ENCODE data around the gene NYNRIN.
"Not testable (repeated sequence)": the region's sequence is repeated elsewhere in the genome, so short reads cannot be mapped to it uniquely, and the experiment has no call there.

Gene NYNRIN

GRCh38 chr14:24432259-24433131, 33.7 kb downstream of the NYNRIN start:
- no peak for DNase-seq

- no peak for DNase-seq
Observed at GRCh38 chr14:24434036-24434435, 35.2 kb downstream of the NYNRIN start.

GRCh38 chr14:24434676-24435075, 35.9 kb downstream of the NYNRIN start:
- no peak for DNase-seq

GRCh38 chr14:24435192-24435810, 36.5 kb downstream of the NYNRIN start:
- DNase-seq: no peak

GRCh38 chr14:24435998-24436354, 37.2 kb downstream of the NYNRIN start:
- DNase-seq: no peak

- DNase-seq: peak; percentile 39
Observed at GRCh38 chr14:24436355-24437019, 37.7 kb downstream of the NYNRIN start.

GRCh38 chr14:24437020-24437735, 38.4 kb downstream of the NYNRIN start:
- DNase-seq: no peak

GRCh38 chr14:24437736-24438067, 38.9 kb downstream of the NYNRIN start:
- no peak for DNase-seq

- DNase-seq: no peak
Observed at GRCh38 chr14:24438223-24439097, 39.7 kb downstream of the NYNRIN start.

- DNase-seq: no peak
Observed at GRCh38 chr14:24439257-24439656, 40.5 kb downstream of the NYNRIN start.

GRCh38 chr14:24439830-24440605, 41.2 kb downstream of the NYNRIN start:
- DNase-seq: no peak

GRCh38 chr14:24440606-24441399, 42.0 kb downstream of the NYNRIN start:
- DNase-seq: no peak

GRCh38 chr14:24441485-24441884, 42.7 kb downstream of the NYNRIN start:
- no peak for DNase-seq

- DNase-seq: no peak
Observed at GRCh38 chr14:24441904-24442239, 43.1 kb downstream of the NYNRIN start.

- DNase-seq: peak; percentile 100
Observed at GRCh38 chr14:24442240-24443052, 43.6 kb downstream of the NYNRIN start, which contains the start of gene SDR39U1. SDR39U1 (minus strand) TSS chr14:24442776; CDS start chr14:24442769, 7 bp downstream.

- no peak for DNase-seq
Observed at GRCh38 chr14:24443053-24443665, 44.4 kb downstream of the NYNRIN start.

- DNase-seq: not testable (repeated sequence)
Observed at GRCh38 chr14:24450828-24451227, 52.0 kb downstream of the NYNRIN start.

- no peak for DNase-seq
Observed at GRCh38 chr14:24456980-24457379, 58.2 kb downstream of the NYNRIN start.

- no peak for DNase-seq
Observed at GRCh38 chr14:24458736-24459135, 59.9 kb downstream of the NYNRIN start.

Data from NCI-H1092 (cell line).